Adrenal gland (tissue), 12 donors: ENCODE data around the gene RSU1. TPM values are rescaled to one million over a fixed set of nuclear protein-coding genes. Genes with fewer than 3 reads are reported as not detected.

Experiments
- DNase-seq, 7 donors: peaks; one replicate each; pipeline ENCODE4 v3.0.0-alpha.2; 2019 to 2020
- H3K27ac ChIP-seq, 5 donors: fragments of 200-600 bp; sonication (generic) in 4 of 5; 1 replicate in 3 of 5; 2 replicates in 2 of 5; pipeline versions ENCODE4 v1.5.1 to v1.8.0; 2016 to 2020; ENCODE audit warnings: mild to moderate bottlenecking in 1 of 5
- H3K27me3 ChIP-seq: fragments of 200-600 bp; 2 replicates; pipeline ENCODE4 v1.8.0; 2021
- H3K36me3 ChIP-seq, 2 donors: fragments of 200-600 bp; replicated peaks in 1 of 2; 1 replicate in 1 of 2; 2 replicates in 1 of 2; pipeline versions ENCODE4 v1.5.1 to v1.8.0; 2018 to 2022
- H3K4me1 ChIP-seq, 2 donors: fragments of 200-600 bp; replicated peaks in 1 of 2; 1 replicate in 1 of 2; 2 replicates in 1 of 2; pipeline versions ENCODE4 v1.5.1 to v1.8.0; 2018 to 2021
- H3K4me3 ChIP-seq, 4 donors: fragments of 200-600 bp; sonication (generic) in 3 of 4; one replicate each; pipeline ENCODE4 v1.5.1; 2016 to 2018
- H3K9me3 ChIP-seq, 3 donors: fragments of 200-600 bp; sonication (generic) in 1 of 3; replicated peaks in 1 of 3; 1 replicate in 2 of 3; 2 replicates in 1 of 3; pipeline versions ENCODE4 v1.5.1 to v1.8.0; 2016 to 2021
- POLR2A ChIP-seq, 2 donors: fragments of 450-650 bp; IDR thresholded peaks; one replicate each; pipeline ENCODE4 v1.6.1; 2017; ENCODE audit warnings: antibody characterized with exemption in 2 of 2, mild to moderate bottlenecking in 2 of 2, moderate library complexity in 1 of 2
- WGBS, 4 donors: extraction: QIAGEN DNeasy Blood & Tissue Kit in 2 of 4; methylation state at CpG; one replicate each; pipeline versions ENCODE4 v1.1.5 to v1.1.7; 2013 to 2017; 5-methylcytosine and 5-hydroxymethylcytosine counted together
- intact Hi-C, 2 donors: fragments of 100-400 bp; cut with DNase I; formaldehyde crosslinking; loops; one replicate each; pipeline versions ENCODE4 v1.14.1 to v1.15.0; 2022 to 2023
- polyA plus RNA-seq, 3 donors: library from polyadenylated mRNA; stranded (reverse); fragments of 200-250 nt in 2 of 3; fragments of 350-450 nt in 1 of 3; fragmentation: Illumina TruSeq in 1 of 3; extraction: RNeasy Lipid Tissue Mini Kit (QIAGEN cat#74804) in 1 of 3; gene quantifications; one replicate each; pipeline ENCODE4 v1.2.3, GENCODE V29; 2013 to 2014
- total RNA-seq, 9 donors: library from RNA; depleted of rRNA in 4 of 9; stranded (reverse); fragments of >200 nt in 4 of 9; fragments of 120-200 nt in 1 of 9; fragmentation: NEBNext Ultra II Directional in 1 of 9; extraction: Animal tissue kit (Norgen Biotek cat#: 25700) in 1 of 9; gene quantifications; one replicate each; pipeline versions ENCODE4 v1.1.0 to v1.2.4, GENCODE V29; 2013 to 2023
- TF ChIP-seq, protein P1 (sequence below), 6 experiments: fragments of 450-650 bp in 4 of 6; fragments of 200-600 bp in 2 of 6; sonication (generic) in 1 of 6; IDR thresholded peaks; 1 replicate in 5 of 6; 2 replicates in 1 of 6; pipeline versions ENCODE4 v1.5.1 to v1.8.0; 2016 to 2021; ENCODE audit warnings: antibody characterized with exemption in 6 of 6, mild to moderate bottlenecking in 2 of 6, moderate library complexity in 1 of 6
- donor health status: healthy with polysubstance abuse.
- donor health status: Bipolar disorder and iron deficiency.
- donor health status: DM: yes; HTN: yes; CAD: no.
- donor health status: DM: no; HTN: no; CAD: no.
- donor health status: DM: no; HTN: no; CAD: no.
- donor health status: DM: yes; HTN: yes; CAD: no.

Gene RSU1
- total and polyA plus RNA-seq, 12 donors = 15.6 to 96.8 (median 41.7) TPM

- Histone ChIP-seq H3K9me3 (no peaks in the 10 kb centered on the region), H3K4me3 (no peak overlapping the region), H3K4me1 (no peaks in the 10 kb centered on the region), H3K27me3 (no peaks in the 10 kb centered on the region), H3K27ac (no peak overlapping the region), H3K36me3 (no peaks in the 10 kb centered on the region)
- DNase-seq = no peak
- no peak for TF ChIP-seq POLR2A (IDR thresholded peaks at IDR 0.05)
- TF ChIP-seq, protein P1, sequence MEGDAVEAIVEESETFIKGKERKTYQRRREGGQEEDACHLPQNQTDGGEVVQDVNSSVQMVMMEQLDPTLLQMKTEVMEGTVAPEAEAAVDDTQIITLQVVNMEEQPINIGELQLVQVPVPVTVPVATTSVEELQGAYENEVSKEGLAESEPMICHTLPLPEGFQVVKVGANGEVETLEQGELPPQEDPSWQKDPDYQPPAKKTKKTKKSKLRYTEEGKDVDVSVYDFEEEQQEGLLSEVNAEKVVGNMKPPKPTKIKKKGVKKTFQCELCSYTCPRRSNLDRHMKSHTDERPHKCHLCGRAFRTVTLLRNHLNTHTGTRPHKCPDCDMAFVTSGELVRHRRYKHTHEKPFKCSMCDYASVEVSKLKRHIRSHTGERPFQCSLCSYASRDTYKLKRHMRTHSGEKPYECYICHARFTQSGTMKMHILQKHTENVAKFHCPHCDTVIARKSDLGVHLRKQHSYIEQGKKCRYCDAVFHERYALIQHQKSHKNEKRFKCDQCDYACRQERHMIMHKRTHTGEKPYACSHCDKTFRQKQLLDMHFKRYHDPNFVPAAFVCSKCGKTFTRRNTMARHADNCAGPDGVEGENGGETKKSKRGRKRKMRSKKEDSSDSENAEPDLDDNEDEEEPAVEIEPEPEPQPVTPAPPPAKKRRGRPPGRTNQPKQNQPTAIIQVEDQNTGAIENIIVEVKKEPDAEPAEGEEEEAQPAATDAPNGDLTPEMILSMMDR (IDR thresholded peaks at IDR 0.05) = no peak
- intact Hi-C loops = no loop called here
Measured at GRCh38 chr10:16854623-16855022, 37.4 kb upstream of the RSU1 start.

DNA sequence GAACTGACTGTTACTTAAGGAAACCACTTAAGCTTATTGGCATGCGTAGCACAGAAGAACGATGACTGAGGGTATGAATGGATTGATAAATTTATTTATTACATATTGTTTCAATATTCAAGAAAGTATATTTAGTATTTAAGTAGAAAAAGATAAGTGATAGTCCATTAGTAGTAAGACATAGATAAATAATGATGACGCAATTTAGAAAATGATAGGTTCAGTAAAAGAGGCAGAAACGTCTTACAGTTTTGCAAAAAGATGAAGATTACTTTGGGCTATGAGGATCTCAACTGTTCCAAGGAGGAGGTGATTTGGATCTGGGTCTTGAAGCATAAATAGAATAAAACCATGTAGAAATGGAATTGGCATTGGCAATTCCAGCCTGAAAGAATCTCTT is 36.6 kb upstream of the RSU1 start:
- no peak for DNase-seq
- WGBS, 4 donors = 89 to 92% (median 91%) methylated on average over 4 of the region's 4 CpGs
- no peak for TF ChIP-seq POLR2A (IDR thresholded peaks at IDR 0.05)
- TF ChIP-seq, protein P1 (IDR thresholded peaks at IDR 0.05) = no peak
- no peak overlapping the region for H3K4me3 ChIP-seq
- intact Hi-C loops = no loop called here
- peaks cover 5% of the 10 kb centered on the region for H3K27me3 ChIP-seq
- no peaks in the 10 kb centered on the region for H3K9me3 ChIP-seq
- H3K36me3 ChIP-seq = no peaks in the 10 kb centered on the region
- no peaks in the 10 kb centered on the region for H3K4me1 ChIP-seq
- H3K27ac ChIP-seq = no peak overlapping the region

DNA sequence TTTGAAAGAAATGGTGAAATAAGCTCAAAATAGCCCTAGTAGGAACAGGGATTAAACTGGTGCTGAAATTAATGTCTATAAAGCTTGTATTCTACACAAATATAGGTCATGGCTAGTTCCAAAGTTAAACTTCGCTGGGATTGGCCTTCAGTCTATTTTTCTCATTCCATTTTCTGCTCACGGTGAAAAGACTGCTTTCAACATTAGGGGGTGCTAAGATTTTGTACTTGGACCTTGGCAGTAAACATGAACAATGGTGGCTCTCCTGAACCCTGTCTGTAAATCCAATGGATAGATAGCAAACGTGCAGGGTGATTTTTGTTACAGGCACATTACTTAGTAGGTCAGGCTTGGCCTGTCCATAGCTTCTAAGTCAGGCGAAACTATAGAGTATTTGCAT is 36.0 kb upstream of the RSU1 start:
- 43 to 59% (median 47%) methylated on average over 4 of the region's 4 CpGs for WGBS, 4 donors
- Histone ChIP-seq H3K4me1 (no peaks in the 10 kb centered on the region), H3K36me3 (no peaks in the 10 kb centered on the region), H3K9me3 (no peaks in the 10 kb centered on the region), H3K27ac (no peak overlapping the region), H3K27me3 (peaks cover 5% of the 10 kb centered on the region), H3K4me3 (no peak overlapping the region)
- no peak for DNase-seq
- TF ChIP-seq POLR2A (IDR thresholded peaks at IDR 0.05) = no peak
- TF ChIP-seq, protein P1 (IDR thresholded peaks at IDR 0.05) = peak in 4 of 6 experiments; percentile 18 to 40 (median 28)
- intact Hi-C loops = no loop called here

DNA sequence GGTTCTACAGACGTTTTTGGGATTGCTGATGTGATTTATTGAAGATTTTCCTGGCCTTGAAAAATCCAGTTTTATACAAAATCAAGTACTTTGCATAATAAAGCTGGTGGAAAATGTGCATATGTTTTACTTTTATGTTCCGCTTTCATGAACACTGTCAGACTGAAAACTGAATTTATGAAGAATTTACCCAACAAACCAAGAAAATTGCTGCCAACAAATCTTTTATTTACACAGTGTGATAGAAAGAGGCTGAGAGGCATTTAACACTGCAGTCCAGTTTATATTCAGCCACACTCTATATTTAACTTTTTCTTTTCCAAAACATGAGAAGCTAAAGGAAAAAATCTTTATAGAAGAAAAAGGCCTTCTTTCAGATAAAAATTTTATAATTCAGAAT is 35.4 kb upstream of the RSU1 start:
- intact Hi-C loops = no loop called here
- no peak for DNase-seq

More for the DNA sequence above, 35.4 kb upstream of the RSU1 start:
- 63 to 72% (median 68%) methylated on average over 2 of the region's 2 CpGs for WGBS, 4 donors
- no peaks in the 10 kb centered on the region for H3K36me3 ChIP-seq
- H3K4me1 ChIP-seq = no peaks in the 10 kb centered on the region
- no peak overlapping the region for H3K27ac ChIP-seq
- no peak for TF ChIP-seq POLR2A (IDR thresholded peaks at IDR 0.05)
- TF ChIP-seq, protein P1 (IDR thresholded peaks at IDR 0.05) = no peak
- no peaks in the 10 kb centered on the region for H3K9me3 ChIP-seq
- peaks cover 5% of the 10 kb centered on the region for H3K27me3 ChIP-seq
- H3K4me3 ChIP-seq = no peak overlapping the region
